ENCODE results near the gene TNIP3.

Gene TNIP3

GRCh38 chr4:121164291-121164690 is at the start of gene TNIP3:
TSS of gene TNIP3 (minus strand) at chr4:121164321. CDS start at chr4:121164125, 196 bp downstream.
- TF ChIP-seq CTCF (IDR thresholded peaks at IDR 0.05; ENCODE audit: low read depth, low read length) (no peak), EZH2phosphoT487 (IDR thresholded peaks at IDR 0.05; ENCODE audit: low read depth) (no peak)
- no peaks in the 10 kb centered on the region for H4K20me1 ChIP-seq (ENCODE audit: insufficient read depth, low read length)
- H3K4me2 ChIP-seq (ENCODE audit: low read length): no peak within 1 kb of the TSS
- H3K9ac ChIP-seq (ENCODE audit: low read length): no peak within 1 kb of the TSS
- no peaks in the 10 kb centered on the region for H3K79me2 ChIP-seq (ENCODE audit: low read length)
- H3K27me3 ChIP-seq (ENCODE audit: low read depth, low read length): no peaks in the 10 kb centered on the region; the same call in 1 of the 2 replicates
- H3K27ac ChIP-seq (ENCODE audit: low read length): no peak within 1 kb of the TSS
- no peak within 1 kb of the TSS for H2AFZ ChIP-seq (ENCODE audit: low read depth, low read length)
- H3K36me3 ChIP-seq (replicated peaks; ENCODE audit: low read depth, low read length): no peaks in the 10 kb centered on the region
- H3K4me3 ChIP-seq (ENCODE audit: low read length): no peak within 1 kb of the TSS
- peaks cover 4% of the 10 kb centered on the region; the same call in 1 of the 2 replicates for H3K4me1 ChIP-seq (ENCODE audit: low read length)
- H3K9me3 ChIP-seq (ENCODE audit: insufficient read depth, low read length): no peaks in the 10 kb centered on the region

GRCh38 chr4:121212806-121213205 is 48.7 kb upstream of the TNIP3 start:
- no peaks in the 10 kb centered on the region for H4K20me1 ChIP-seq (ENCODE audit: insufficient read depth, low read length)
- no peak overlapping the region for H2AFZ ChIP-seq (ENCODE audit: low read depth, low read length)
- no peaks in the 10 kb centered on the region for H3K27me3 ChIP-seq (ENCODE audit: low read depth, low read length)
- no peaks in the 10 kb centered on the region for H3K4me1 ChIP-seq (ENCODE audit: low read length)
- H3K9me3 ChIP-seq (ENCODE audit: insufficient read depth, low read length): no peaks in the 10 kb centered on the region
- H3K4me3 ChIP-seq (ENCODE audit: low read length): no peak overlapping the region
- H3K4me2 ChIP-seq (ENCODE audit: low read length): no peak overlapping the region
- no peaks in the 10 kb centered on the region for H3K79me2 ChIP-seq (ENCODE audit: low read length)
- H3K36me3 ChIP-seq (replicated peaks; ENCODE audit: low read depth, low read length): no peaks in the 10 kb centered on the region
- H3K27ac ChIP-seq (ENCODE audit: low read length): no peak overlapping the region
- TF ChIP-seq CTCF (IDR thresholded peaks at IDR 0.05; ENCODE audit: low read depth, low read length) (no peak), EZH2phosphoT487 (IDR thresholded peaks at IDR 0.05; ENCODE audit: low read depth) (no peak)
- no peak overlapping the region for H3K9ac ChIP-seq (ENCODE audit: low read length)

- Histone ChIP-seq H3K4me2 (ENCODE audit: low read length) (no peak overlapping the region), H3K4me3 (ENCODE audit: low read length) (no peak overlapping the region), H3K27me3 (ENCODE audit: low read depth, low read length) (no peaks in the 10 kb centered on the region)
These were observed 45.0 kb upstream of the TNIP3 start for GRCh38 chr4:121209171-121209570.

More at GRCh38 chr4:121209171-121209570, 45.0 kb upstream of the TNIP3 start:
- Histone ChIP-seq H3K36me3 (replicated peaks; ENCODE audit: low read depth, low read length) (peaks cover 8% of the 10 kb centered on the region), H3K9me3 (ENCODE audit: insufficient read depth, low read length) (peaks cover 8% of the 10 kb centered on the region; the same call in 1 of the 2 replicates), H3K79me2 (ENCODE audit: low read length) (no peaks in the 10 kb centered on the region), H4K20me1 (ENCODE audit: insufficient read depth, low read length) (no peaks in the 10 kb centered on the region), H3K9ac (ENCODE audit: low read length) (no peak overlapping the region), H3K27ac (ENCODE audit: low read length) (no peak overlapping the region), H2AFZ (ENCODE audit: low read depth, low read length) (no peak overlapping the region), H3K4me1 (ENCODE audit: low read length) (peaks cover 13% of the 10 kb centered on the region)
- TF ChIP-seq EZH2phosphoT487 (IDR thresholded peaks at IDR 0.05; ENCODE audit: low read depth) (no peak), CTCF (IDR thresholded peaks at IDR 0.05; ENCODE audit: low read depth, low read length) (no peak)

Data from OCI-LY3 (cell line).